ENCODE data around the gene HBB.

- TF ChIP-seq POLR2A (IDR thresholded peaks at IDR 0.05; ENCODE audit: low read depth, low read length) (no peak), MYC (IDR thresholded peaks at IDR 0.05; ENCODE audit: low read depth, low read length) (no peak), EZH2 (IDR thresholded peaks at IDR 0.05; ENCODE audit: borderline replicate concordance, low read depth, low read length, severe bottlenecking) (no peak)
- TF ChIP-seq, protein P1, sequence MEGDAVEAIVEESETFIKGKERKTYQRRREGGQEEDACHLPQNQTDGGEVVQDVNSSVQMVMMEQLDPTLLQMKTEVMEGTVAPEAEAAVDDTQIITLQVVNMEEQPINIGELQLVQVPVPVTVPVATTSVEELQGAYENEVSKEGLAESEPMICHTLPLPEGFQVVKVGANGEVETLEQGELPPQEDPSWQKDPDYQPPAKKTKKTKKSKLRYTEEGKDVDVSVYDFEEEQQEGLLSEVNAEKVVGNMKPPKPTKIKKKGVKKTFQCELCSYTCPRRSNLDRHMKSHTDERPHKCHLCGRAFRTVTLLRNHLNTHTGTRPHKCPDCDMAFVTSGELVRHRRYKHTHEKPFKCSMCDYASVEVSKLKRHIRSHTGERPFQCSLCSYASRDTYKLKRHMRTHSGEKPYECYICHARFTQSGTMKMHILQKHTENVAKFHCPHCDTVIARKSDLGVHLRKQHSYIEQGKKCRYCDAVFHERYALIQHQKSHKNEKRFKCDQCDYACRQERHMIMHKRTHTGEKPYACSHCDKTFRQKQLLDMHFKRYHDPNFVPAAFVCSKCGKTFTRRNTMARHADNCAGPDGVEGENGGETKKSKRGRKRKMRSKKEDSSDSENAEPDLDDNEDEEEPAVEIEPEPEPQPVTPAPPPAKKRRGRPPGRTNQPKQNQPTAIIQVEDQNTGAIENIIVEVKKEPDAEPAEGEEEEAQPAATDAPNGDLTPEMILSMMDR (IDR thresholded peaks at IDR 0.05; ENCODE audit: extremely low read depth in 1 of 2, insufficient read depth in 1 of 2, low read depth in 1 of 2, low read length in 2 of 2), result no peak
Measured at GRCh38 chr11:5238486-5238885, 11.6 kb upstream of the HBB start.
